Stimulated activated naive CD4-positive, alpha-beta T cell treated with Interleukin-2 at 50 U/mL for 16 hours (primary cell): Measurements from ENCODE around the gene HRCT1.
A peak's percentile ranks its signal among the peaks of the same experiment; 100 is the strongest.

Experiments
- DNase-seq: peaks from one replicate; lab custom pipeline; 2025; lab: John Stamatoyannopoulos, UW

HRCT1 gene

GRCh38 chr9:35942286-35942685, 36.3 kb downstream of the HRCT1 start:
- no peak for DNase-seq

GRCh38 chr9:35944173-35944572, 38.2 kb downstream of the HRCT1 start:
- no peak for DNase-seq

- no peak for DNase-seq
These were observed 38.8 kb downstream of the HRCT1 start for GRCh38 chr9:35944841-35945240.

DNA sequence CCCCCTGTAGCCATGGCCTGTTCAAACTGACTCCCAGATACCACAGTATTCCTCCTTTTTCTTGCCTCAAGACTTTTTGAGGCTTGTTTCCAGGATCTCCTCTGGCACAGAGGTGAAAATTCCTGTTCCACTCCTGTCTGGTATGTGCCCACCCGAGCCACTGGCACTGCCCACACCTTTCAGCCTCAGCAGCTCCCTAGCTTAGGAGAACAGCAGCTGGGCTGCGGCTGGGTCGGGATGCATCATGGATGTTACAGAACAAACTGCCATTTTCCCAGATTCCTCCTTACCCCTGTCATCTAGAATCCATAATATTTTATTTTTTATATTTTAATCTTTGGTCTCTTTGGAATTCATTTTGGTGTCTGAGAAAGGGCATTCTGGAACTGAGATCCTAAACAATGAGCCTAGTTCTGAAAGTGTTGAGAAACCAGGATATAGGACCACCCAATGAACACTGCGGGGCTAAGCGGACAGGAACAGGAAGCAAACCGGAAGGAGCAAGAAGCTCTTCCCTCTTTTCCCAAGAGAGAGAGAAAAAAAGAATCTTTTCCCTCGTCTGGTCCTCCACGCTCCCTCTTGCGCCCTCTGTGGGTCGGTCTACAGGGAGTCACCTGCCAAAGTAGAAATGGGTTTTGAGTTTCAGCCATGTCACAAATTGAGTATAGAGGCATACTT, 39.5 kb downstream of the HRCT1 start:
- DNase-seq: peak; percentile 59

- DNase-seq: no peak
These were observed 42.4 kb downstream of the HRCT1 start for GRCh38 chr9:35948451-35948850.

- no peak for DNase-seq
These were observed 42.9 kb downstream of the HRCT1 start for GRCh38 chr9:35948901-35949318.

- no peak for DNase-seq
These were observed 45.7 kb downstream of the HRCT1 start for GRCh38 chr9:35951736-35952135.

DNA sequence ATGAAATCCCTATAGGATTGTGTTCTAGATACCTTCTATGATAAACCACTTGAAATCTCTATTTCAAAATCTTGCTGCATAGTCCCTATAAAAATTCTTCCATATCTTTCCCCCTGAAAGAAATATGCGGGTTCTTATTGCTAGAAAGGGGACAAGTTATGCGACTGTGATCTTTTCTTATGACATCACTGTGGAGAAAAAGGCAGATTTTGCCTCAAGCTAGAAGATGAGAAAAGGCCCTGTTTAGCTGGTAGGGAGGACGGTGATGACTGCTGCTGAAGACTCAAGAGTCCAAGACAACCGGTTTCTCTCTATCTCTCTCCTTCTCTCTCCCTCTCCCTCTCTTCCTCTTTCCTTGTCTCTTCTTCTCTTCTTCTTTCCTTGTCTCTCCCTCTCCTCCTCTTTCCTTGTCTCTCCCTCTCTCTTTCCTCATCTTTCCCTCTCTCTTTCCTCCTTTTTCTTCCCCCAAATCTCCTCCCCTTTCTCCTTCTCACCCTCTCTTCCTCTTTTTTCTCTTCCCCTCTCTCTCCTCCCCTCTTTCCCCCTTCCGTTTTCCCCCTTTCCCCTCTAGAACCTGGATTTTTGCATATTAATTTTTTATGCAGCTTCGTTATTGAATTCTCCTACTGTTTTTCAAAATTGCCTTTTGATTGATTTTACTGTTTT, 46.7 kb downstream of the HRCT1 start:
- no peak for DNase-seq

DNA sequence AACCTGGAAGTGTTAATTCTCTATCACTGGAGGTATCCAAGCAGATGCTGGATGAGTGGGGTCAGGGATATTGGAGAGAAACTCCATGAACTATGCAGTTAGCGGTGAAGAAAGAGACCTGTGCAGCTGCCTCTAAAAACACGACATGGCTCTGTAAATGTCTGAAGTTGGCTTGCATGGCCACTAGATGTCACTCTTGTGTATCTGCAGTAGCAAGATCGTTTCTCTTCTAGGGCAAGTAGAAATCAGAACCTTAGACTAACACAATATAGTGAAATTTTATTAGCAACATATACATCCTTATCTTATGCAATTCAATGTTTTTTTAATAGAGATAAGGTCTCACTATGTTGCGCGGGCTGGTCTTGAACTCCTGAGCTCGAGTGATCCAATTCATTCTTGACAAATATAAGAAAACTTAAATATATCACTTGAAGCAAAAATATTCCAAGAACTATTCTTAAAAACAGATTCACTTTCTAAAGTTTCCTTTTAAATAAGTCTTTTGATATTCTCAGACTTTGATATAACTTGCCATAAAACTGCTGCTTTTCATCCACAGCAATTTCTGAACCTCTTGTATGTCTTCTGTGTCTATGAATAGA, 49.0 kb downstream of the HRCT1 start:
- peak; percentile 10 for DNase-seq

DNA sequence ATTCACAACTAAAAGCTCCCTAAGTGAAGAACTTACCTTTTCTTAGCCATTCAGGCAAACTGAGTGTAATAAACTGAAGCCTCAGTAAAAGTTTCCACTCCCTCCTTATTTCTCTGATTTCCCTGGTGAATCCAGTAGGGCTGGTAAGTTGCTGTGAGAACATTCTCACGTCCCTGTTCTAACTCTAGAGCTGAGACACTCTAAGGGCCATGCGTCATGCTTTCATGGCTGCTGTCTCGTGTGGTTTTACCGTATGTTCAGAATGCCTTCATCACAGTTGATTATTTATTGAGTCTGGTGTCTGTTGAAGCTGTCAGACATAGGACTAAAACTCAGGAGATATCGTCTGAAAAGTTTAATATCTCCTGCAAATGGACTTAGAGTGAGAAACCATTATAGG, 50.6 kb downstream of the HRCT1 start:
- DNase-seq: no peak
